ENCODE results near the gene SHE.
"Not testable (repeated sequence)": the region's sequence is repeated elsewhere in the genome, so short reads cannot be mapped to it uniquely, and the experiment has no call there.

Gene SHE

GRCh38 chr1:154514066-154514553 lies 11.9 kb upstream of the SHE start:
- DNase-seq (ENCODE audit: low spot score), result no peak

- DNase-seq (ENCODE audit: low spot score), result no peak
Measured at GRCh38 chr1:154512760-154513159, 10.5 kb upstream of the SHE start.

- no peak for DNase-seq (ENCODE audit: low spot score)
Measured at GRCh38 chr1:154503898-154504297, 1.7 kb upstream of the SHE start.

- DNase-seq (ENCODE audit: low spot score), result no peak
Measured at GRCh38 chr1:154502744-154503115, 518 bp upstream of the SHE start.

GRCh38 chr1:154501423-154502065 lies 668 bp downstream of the SHE start:
- peak; percentile 53 for DNase-seq (ENCODE audit: low spot score)

- no peak for DNase-seq (ENCODE audit: low spot score)
Measured at GRCh38 chr1:154500533-154500932, 1.7 kb downstream of the SHE start.

GRCh38 chr1:154499446-154499845 lies 2.8 kb downstream of the SHE start:
- no peak for DNase-seq (ENCODE audit: low spot score)

- DNase-seq (ENCODE audit: low spot score), result no peak
Measured at GRCh38 chr1:154497026-154497806, 5.0 kb downstream of the SHE start.

- no peak for DNase-seq (ENCODE audit: low spot score)
Measured at GRCh38 chr1:154496383-154496782, 5.8 kb downstream of the SHE start.

GRCh38 chr1:154495496-154496273 lies 6.5 kb downstream of the SHE start:
- DNase-seq (ENCODE audit: low spot score), result no peak

- DNase-seq (ENCODE audit: low spot score), result no peak
Measured at GRCh38 chr1:154493276-154493675, 8.9 kb downstream of the SHE start.

GRCh38 chr1:154492115-154492514 lies 10.1 kb downstream of the SHE start:
- DNase-seq (ENCODE audit: low spot score), result no peak

GRCh38 chr1:154490317-154490716 lies 11.9 kb downstream of the SHE start:
- no peak for DNase-seq (ENCODE audit: low spot score)

- DNase-seq (ENCODE audit: low spot score), result no peak
Measured at GRCh38 chr1:154489695-154490274, 12.4 kb downstream of the SHE start.

GRCh38 chr1:154488922-154489321 lies 13.3 kb downstream of the SHE start:
- no peak for DNase-seq (ENCODE audit: low spot score)

GRCh38 chr1:154486756-154487155 lies 15.5 kb downstream of the SHE start:
- not testable (repeated sequence) for DNase-seq (ENCODE audit: low spot score)

- DNase-seq (ENCODE audit: low spot score), result no peak
Measured at GRCh38 chr1:154485910-154486496, 16.2 kb downstream of the SHE start.

- no peak for DNase-seq (ENCODE audit: low spot score)
Measured at GRCh38 chr1:154485106-154485505, 17.1 kb downstream of the SHE start.

- no peak for DNase-seq (ENCODE audit: low spot score)
Measured at GRCh38 chr1:154483941-154484803, 18.0 kb downstream of the SHE start.

- DNase-seq (ENCODE audit: low spot score), result no peak
Measured at GRCh38 chr1:154481053-154481452, 21.2 kb downstream of the SHE start.

Data from D341Med (cell line).